ENCODE data around the gene KIF21A.

Gene KIF21A

GRCh38 chr12:39272871-39273655, 169.9 kb downstream of the KIF21A start:
- peak; percentile 47 for DNase-seq

- DNase-seq: no peak
Observed at GRCh38 chr12:39269492-39269891, 173.4 kb downstream of the KIF21A start.

- DNase-seq: no peak
Observed at GRCh38 chr12:39267886-39268285, 175.0 kb downstream of the KIF21A start.

- DNase-seq: no peak
Observed at GRCh38 chr12:39252628-39253027, 190.3 kb downstream of the KIF21A start.

Measured in CD4-positive, alpha-beta T cell treated with Interleukin-10 for 1 hour (primary cell).